HG03439 (cell line): ENCODE data around the gene SLC13A4.
"Not testable (repeated sequence)": the region's sequence is repeated elsewhere in the genome, so short reads cannot be mapped to it uniquely, and the experiment has no call there.

Experiments
- ATAC-seq: cut with Tn5 transposase; IDR thresholded peaks from one replicate; pipeline ENCODE4 v1.9.1; 2021; ENCODE audit warnings: mild to moderate bottlenecking, moderate library complexity; ENCODE audit not compliant: unreplicated experiment

Gene SLC13A4

GRCh38 chr7:135704074-135704473 lies 23.9 kb downstream of the SLC13A4 start:
- ATAC-seq = no peak

- ATAC-seq = no peak
These were observed 30.5 kb downstream of the SLC13A4 start for GRCh38 chr7:135697276-135698049.

- no peak for ATAC-seq
These were observed 34.4 kb downstream of the SLC13A4 start for GRCh38 chr7:135693558-135693957.

GRCh38 chr7:135692606-135693005 lies 35.4 kb downstream of the SLC13A4 start:
- not testable (repeated sequence) for ATAC-seq

- ATAC-seq = no peak
These were observed 35.9 kb downstream of the SLC13A4 start for GRCh38 chr7:135692055-135692454.

- no peak for ATAC-seq
These were observed 37.4 kb downstream of the SLC13A4 start for GRCh38 chr7:135690566-135690965.

- no peak for ATAC-seq
These were observed 40.5 kb downstream of the SLC13A4 start for GRCh38 chr7:135687466-135687865.

GRCh38 chr7:135685306-135686084 lies 42.5 kb downstream of the SLC13A4 start:
- no peak for ATAC-seq

GRCh38 chr7:135684699-135685098 lies 43.3 kb downstream of the SLC13A4 start:
- ATAC-seq = no peak

- ATAC-seq = no peak
These were observed 43.9 kb downstream of the SLC13A4 start for GRCh38 chr7:135684136-135684535.

- ATAC-seq = no peak
These were observed 44.4 kb downstream of the SLC13A4 start for GRCh38 chr7:135683609-135684008.

- ATAC-seq = no peak
These were observed 45.8 kb downstream of the SLC13A4 start for GRCh38 chr7:135682191-135682590.

GRCh38 chr7:135681762-135682161 lies 46.2 kb downstream of the SLC13A4 start:
- no peak for ATAC-seq

GRCh38 chr7:135678612-135679575 lies 49.1 kb downstream of the SLC13A4 start:
- ATAC-seq = no peak

GRCh38 chr7:135673360-135673706 lies 54.7 kb downstream of the SLC13A4 start:
- ATAC-seq = no peak

- no peak for ATAC-seq
These were observed 55.2 kb downstream of the SLC13A4 start for GRCh38 chr7:135672560-135673359.

GRCh38 chr7:135670179-135670578 lies 57.8 kb downstream of the SLC13A4 start:
- ATAC-seq = no peak

GRCh38 chr7:135669774-135670173 lies 58.2 kb downstream of the SLC13A4 start:
- no peak for ATAC-seq

GRCh38 chr7:135668852-135669395 lies 59.1 kb downstream of the SLC13A4 start:
- ATAC-seq = not testable (repeated sequence)

GRCh38 chr7:135667626-135668025 lies 60.4 kb downstream of the SLC13A4 start:
- ATAC-seq = not testable (repeated sequence)
